Endodermal cell (in vitro differentiated cells): ENCODE measurements around the gene NPAS1. TPM values are rescaled to one million over a fixed set of nuclear protein-coding genes. Genes with fewer than 3 reads are reported as not detected.
A peak's percentile ranks its signal among the peaks of the same experiment; 100 is the strongest.

Experiments used
- DNase-seq: peaks from one replicate; pipeline ENCODE4 v3.0.0-alpha.2; 2017
- H3K27ac ChIP-seq: 2 replicates; pipeline ENCODE4 v1.5.1; 2013; ENCODE audit warnings: mild to moderate bottlenecking, low read depth, low read length, moderate library complexity
- H3K27me3 ChIP-seq: 2 replicates; pipeline ENCODE4 v1.6.1; 2013; ENCODE audit warnings: mild to moderate bottlenecking, low read length, moderate library complexity; ENCODE audit not compliant: insufficient read depth, control insufficient read depth, poor library complexity, severe bottlenecking
- H3K36me3 ChIP-seq: 2 replicates; pipeline ENCODE4 v1.7.0; 2013; ENCODE audit warnings: mild to moderate bottlenecking, low read length, moderate library complexity; ENCODE audit not compliant: control insufficient read depth, insufficient read depth
- H3K4me1 ChIP-seq: one replicate; pipeline ENCODE4 v1.7.0; 2013; ENCODE audit warnings: low read length; ENCODE audit not compliant: control insufficient read depth, insufficient read depth
- H3K4me3 ChIP-seq: 2 replicates; pipeline ENCODE4 v1.5.1; 2013; ENCODE audit warnings: mild to moderate bottlenecking, low read length, moderate library complexity
- H3K9ac ChIP-seq: 2 replicates; pipeline ENCODE4 v1.6.1; 2013; ENCODE audit warnings: mild to moderate bottlenecking, low read length, moderate library complexity; ENCODE audit not compliant: poor library complexity, severe bottlenecking; ENCODE audit errors: extremely low read depth
- H3K9me3 ChIP-seq: 2 replicates; pipeline ENCODE4 v1.6.1; 2013; ENCODE audit warnings: mild to moderate bottlenecking, low read length, moderate library complexity; ENCODE audit not compliant: control insufficient read depth
- H3K27ac Mint-ChIP-seq: 2 replicates; pipeline ENCODE4 v1.8.0; 2020; ENCODE audit warnings: mixed read lengths
- H3K27me3 Mint-ChIP-seq: 2 replicates; pipeline ENCODE4 v1.8.0; 2021; ENCODE audit warnings: mild to moderate bottlenecking, mixed read lengths; ENCODE audit not compliant: insufficient read depth
- H3K36me3 Mint-ChIP-seq: 2 replicates; pipeline ENCODE4 v1.8.0; 2020; ENCODE audit warnings: low read depth, mixed read lengths
- H3K4me1 Mint-ChIP-seq: 2 replicates; pipeline ENCODE4 v1.8.0; 2020; ENCODE audit warnings: mixed read lengths
- H3K4me3 Mint-ChIP-seq: 2 replicates; pipeline ENCODE4 v1.8.0; 2020; ENCODE audit warnings: mild to moderate bottlenecking, moderate library complexity, mixed read lengths
- H3K9me3 Mint-ChIP-seq: 2 replicates; pipeline ENCODE4 v1.8.0; 2020; ENCODE audit warnings: mild to moderate bottlenecking, mixed read lengths
- WGBS, 2 experiments: methylation state at CpG; one replicate each; pipeline versions ENCODE4 v1.1.5 to v1.1.7; 2013; ENCODE audit warnings: missing lambda C conversion rate in 2 of 2, mixed read lengths in 1 of 2; ENCODE audit not compliant: insufficient coverage in 1 of 2, insufficient read length in 1 of 2; 5-methylcytosine and 5-hydroxymethylcytosine counted together
- total RNA-seq, 2 donors: library from RNA; stranded (reverse); fragmentation: NEBNext Ultra II Directional in 1 of 2; extraction: Animal tissue kit (Norgen Biotek cat#: 25700) in 1 of 2; gene quantifications; 2 replicates in 1 of 2; 3 replicates in 1 of 2; pipeline ENCODE4 v1.2.1, GENCODE V29; 2021
- TF ChIP-seq, protein P1 (sequence below): fragments of 200-600 bp; sonication (generic); conservative IDR thresholded peaks from 2 replicates; pipeline ENCODE4 v1.5.0; 2021; ENCODE audit warnings: antibody characterized with exemption, mild to moderate bottlenecking

Gene NPAS1
- total RNA-seq, 2 donors from 2014 or later, result 6.9 to 8.7 TPM

DNA sequence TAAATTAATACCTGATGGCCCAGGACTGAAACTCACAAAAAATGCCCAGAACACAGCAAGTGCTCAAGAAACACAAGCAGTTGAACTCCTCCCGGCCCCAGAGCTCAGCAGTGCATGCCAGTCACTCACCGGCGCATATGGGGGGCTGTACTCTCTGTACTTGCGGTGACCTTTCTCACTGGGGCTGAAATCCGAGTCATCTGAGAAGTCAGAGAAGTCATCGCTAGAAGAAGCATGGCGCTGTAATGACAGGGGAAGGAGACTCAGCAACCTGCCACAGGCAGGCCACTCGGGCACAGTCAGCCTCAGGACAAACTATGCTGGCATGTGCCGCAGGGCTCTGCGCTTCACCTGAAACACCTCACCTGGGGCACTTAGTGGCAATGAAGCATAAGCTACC is 74.2 kb downstream of the NPAS1 start:
- H3K9me3 Mint-ChIP-seq, result no peaks in the 10 kb centered on the region
- no peak overlapping the region for H3K9ac ChIP-seq
- peaks cover 61% of the 10 kb centered on the region for H3K36me3 ChIP-seq
- H3K4me1 Mint-ChIP-seq, result peaks cover 14% of the 10 kb centered on the region
- H3K27ac Mint-ChIP-seq, result no peak overlapping the region
- H3K27ac ChIP-seq, result no peak overlapping the region
- TF ChIP-seq, protein P1, sequence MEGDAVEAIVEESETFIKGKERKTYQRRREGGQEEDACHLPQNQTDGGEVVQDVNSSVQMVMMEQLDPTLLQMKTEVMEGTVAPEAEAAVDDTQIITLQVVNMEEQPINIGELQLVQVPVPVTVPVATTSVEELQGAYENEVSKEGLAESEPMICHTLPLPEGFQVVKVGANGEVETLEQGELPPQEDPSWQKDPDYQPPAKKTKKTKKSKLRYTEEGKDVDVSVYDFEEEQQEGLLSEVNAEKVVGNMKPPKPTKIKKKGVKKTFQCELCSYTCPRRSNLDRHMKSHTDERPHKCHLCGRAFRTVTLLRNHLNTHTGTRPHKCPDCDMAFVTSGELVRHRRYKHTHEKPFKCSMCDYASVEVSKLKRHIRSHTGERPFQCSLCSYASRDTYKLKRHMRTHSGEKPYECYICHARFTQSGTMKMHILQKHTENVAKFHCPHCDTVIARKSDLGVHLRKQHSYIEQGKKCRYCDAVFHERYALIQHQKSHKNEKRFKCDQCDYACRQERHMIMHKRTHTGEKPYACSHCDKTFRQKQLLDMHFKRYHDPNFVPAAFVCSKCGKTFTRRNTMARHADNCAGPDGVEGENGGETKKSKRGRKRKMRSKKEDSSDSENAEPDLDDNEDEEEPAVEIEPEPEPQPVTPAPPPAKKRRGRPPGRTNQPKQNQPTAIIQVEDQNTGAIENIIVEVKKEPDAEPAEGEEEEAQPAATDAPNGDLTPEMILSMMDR, result no peak
- no peak overlapping the region for H3K4me3 Mint-ChIP-seq
- H3K36me3 Mint-ChIP-seq, result peaks cover 53% of the 10 kb centered on the region
- H3K9me3 ChIP-seq, result no peaks in the 10 kb centered on the region
- no peak for DNase-seq
- H3K4me1 ChIP-seq, result no peaks in the 10 kb centered on the region
- H3K4me3 ChIP-seq, result no peak overlapping the region
- no peaks in the 10 kb centered on the region for H3K27me3 ChIP-seq
- no peaks in the 10 kb centered on the region for H3K27me3 Mint-ChIP-seq
- 89 to 95% methylated on average over 10 of the region's 10 CpGs for WGBS, 2 experiments

DNA sequence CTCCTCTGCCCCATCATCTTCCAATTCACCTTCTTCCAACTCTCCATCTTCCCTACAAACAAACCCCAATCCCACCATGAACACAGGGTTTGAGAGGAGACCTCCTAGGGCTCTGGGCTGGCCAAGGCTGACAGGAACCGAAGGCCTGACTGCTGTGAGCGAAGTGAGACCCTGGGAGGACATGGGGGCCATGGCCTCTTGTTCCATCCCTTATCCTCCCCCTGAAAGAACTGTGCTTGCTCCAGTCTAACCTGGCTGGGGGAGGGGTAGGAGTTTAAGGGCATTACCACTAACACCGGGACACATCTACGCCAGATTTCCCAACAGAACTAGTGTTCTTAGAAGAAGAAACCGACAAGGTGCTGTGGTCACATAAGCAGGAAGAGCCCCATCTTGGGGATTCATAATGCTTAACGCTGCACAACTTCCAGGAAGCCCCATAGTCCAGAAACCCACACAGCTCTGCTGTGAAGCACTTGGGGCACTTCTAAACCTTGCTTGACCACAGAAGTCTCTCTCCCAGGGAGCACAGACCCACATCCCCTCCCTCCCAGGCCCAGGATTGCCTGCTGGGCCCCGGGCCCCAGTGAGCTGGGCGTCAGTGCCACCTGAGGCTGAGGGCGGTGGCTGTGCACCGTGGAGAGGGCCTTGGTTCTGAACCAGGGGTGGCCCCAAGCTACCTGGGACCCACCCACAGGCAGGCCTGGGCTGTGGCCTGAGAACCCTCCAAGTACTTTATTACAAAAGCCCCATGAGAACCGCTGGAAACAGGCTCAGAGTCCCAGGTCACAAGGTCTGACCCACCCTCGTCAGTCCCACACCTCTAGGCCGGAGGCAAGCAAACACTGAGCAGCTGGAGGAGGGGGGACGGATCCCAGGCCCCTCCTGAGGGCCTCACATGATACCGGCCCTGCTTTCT is 75.2 kb downstream of the NPAS1 start:
- no peak overlapping the region for H3K9ac ChIP-seq
- 93 to 95% methylated on average over 6 to 15 of the region's 15 CpGs for WGBS, 2 experiments
- peak overlapping the region; percentile 18 for H3K27ac Mint-ChIP-seq
- no peak overlapping the region for H3K4me3 Mint-ChIP-seq
- TF ChIP-seq, protein P1, result no peak
- H3K4me3 ChIP-seq, result no peak overlapping the region
- no peaks in the 10 kb centered on the region for H3K9me3 ChIP-seq
- H3K27me3 ChIP-seq, result no peaks in the 10 kb centered on the region
- H3K9me3 Mint-ChIP-seq, result no peaks in the 10 kb centered on the region
- H3K27me3 Mint-ChIP-seq, result no peaks in the 10 kb centered on the region
- peak overlapping the region; percentile 24 for H3K27ac ChIP-seq
- peaks cover 58% of the 10 kb centered on the region for H3K36me3 ChIP-seq
- peaks cover 19% of the 10 kb centered on the region for H3K4me1 Mint-ChIP-seq
- H3K4me1 ChIP-seq, result no peaks in the 10 kb centered on the region
- DNase-seq, result peak; percentile 34
- peaks cover 44% of the 10 kb centered on the region for H3K36me3 Mint-ChIP-seq

Other genes starting within 250 kb of the NPAS1 start
- 10 to 100 TPM; 77.6 to 78.1 TPM for gene SLC1A5, start 231.2 kb upstream of the NPAS1 start, total RNA-seq
- gene AP2S1, start 169.0 kb upstream of the NPAS1 start, total RNA-seq, result 100 to 1,000 TPM; 162 to 214 TPM
- 10 to 100 TPM; 41.4 to 41.6 TPM for gene ARHGAP35, start 158.8 kb upstream of the NPAS1 start, total RNA-seq
- 10 to 100 TPM; 61.8 to 69.5 TPM for gene TMEM160, start 28.8 kb downstream of the NPAS1 start, total RNA-seq
- 10 to 100 TPM; 64.9 to 82.5 TPM for gene ZC3H4, start 93.9 kb downstream of the NPAS1 start, total RNA-seq
- gene SAE1, start 111.0 kb downstream of the NPAS1 start, total RNA-seq, result 100 to 1,000 TPM; 187 to 240 TPM
- 10 to 100 TPM in 1 of 2 donors, 1 to 10 TPM in 1; 8.8 to 13.4 TPM for gene BBC3, start 211.4 kb downstream of the NPAS1 start, total RNA-seq
- gene CCDC9, start 236.7 kb downstream of the NPAS1 start, total RNA-seq, result 10 to 100 TPM; 33.8 to 46.2 TPM